WTC11 (cell line): ENCODE data around the gene FBXL12. TPM values are rescaled to one million over a fixed set of nuclear protein-coding genes. Genes with fewer than 3 reads are reported as not detected.
"Not testable (repeated sequence)": the region's sequence is repeated elsewhere in the genome, so short reads cannot be mapped to it uniquely, and the experiment has no call there.

Experiments used
- ATAC-seq: fragments of 200-7000 bp; cut with Tn5 transposase; 2 replicates; pipeline ENCODE4 v1.10.0; 2021; ENCODE audit warnings: mild to moderate bottlenecking, moderate library complexity
- CTCF ChIA-PET: fragments of 300-600 bp; sonication (Branson Sonifier 250); formaldehyde crosslinking; loops from one replicate; lab custom pipeline; 2021; ENCODE audit warnings: antibody characterized with exemption; lab: Charles Lee
- POLR2A ChIA-PET: fragments of 350-600 bp; sonication (Branson Sonifier 250); formaldehyde crosslinking; loops from one replicate; lab custom pipeline; 2021; ENCODE audit warnings: antibody characterized with exemption; lab: Charles Lee
- DNase-seq: peaks from one replicate; pipeline ENCODE4 v3.0.0; 2021; ENCODE audit warnings: low spot score
- H3K27ac Mint-ChIP-seq: 2 replicates; pipeline ENCODE4 v1.8.0; 2021; ENCODE audit warnings: mixed read lengths
- H3K27me3 Mint-ChIP-seq: 2 replicates; pipeline ENCODE4 v1.8.0; 2021; ENCODE audit warnings: low read depth, mild to moderate bottlenecking, moderate library complexity, mixed read lengths
- H3K36me3 Mint-ChIP-seq: 2 replicates; pipeline ENCODE4 v1.8.0; 2021; ENCODE audit warnings: mixed read lengths
- H3K4me1 Mint-ChIP-seq: 2 replicates; pipeline ENCODE4 v1.8.0; 2022; ENCODE audit warnings: mixed read lengths
- H3K4me3 Mint-ChIP-seq: 2 replicates; pipeline ENCODE4 v1.8.0; 2021; ENCODE audit warnings: mild to moderate bottlenecking, moderate library complexity, mixed read lengths
- H3K9me3 Mint-ChIP-seq: 2 replicates; pipeline ENCODE4 v1.8.0; 2021; ENCODE audit warnings: mixed read lengths
- ATF2 ChIP-seq: sonication (generic); formaldehyde crosslinking; IDR thresholded peaks from 2 replicates; pipeline ENCODE4 v1.8.1; 2022; ENCODE audit warnings: low read depth, missing genetic modification reagents, borderline replicate concordance
- ELF4 ChIP-seq: sonication (generic); formaldehyde crosslinking; IDR thresholded peaks from 2 replicates; pipeline ENCODE4 v1.8.1; 2022; ENCODE audit warnings: low read depth, mild to moderate bottlenecking, moderate library complexity, missing genetic modification reagents
- FOXP1 ChIP-seq: sonication (generic); formaldehyde crosslinking; IDR thresholded peaks from 2 replicates; pipeline ENCODE4 v1.8.0; 2022; ENCODE audit warnings: missing genetic modification reagents, mild to moderate bottlenecking, moderate library complexity, borderline replicate concordance
- FOXP4 ChIP-seq: sonication (generic); formaldehyde crosslinking; IDR thresholded peaks from 2 replicates; pipeline ENCODE4 v1.8.0; 2022; ENCODE audit warnings: mild to moderate bottlenecking, missing genetic modification reagents
- GTF2I ChIP-seq: fragments of 250-450 bp; sonication (Bioruptor Pico); conservative IDR thresholded peaks from 2 replicates; pipeline ENCODE4 v1.4.0; 2021; ENCODE audit warnings: mild to moderate bottlenecking
- MLX ChIP-seq: sonication (generic); formaldehyde crosslinking; IDR thresholded peaks from 2 replicates; pipeline ENCODE4 v1.8.1; 2023; ENCODE audit warnings: mild to moderate bottlenecking, missing genetic modification reagents, moderate library complexity
- MYBL2 ChIP-seq: sonication (generic); formaldehyde crosslinking; IDR thresholded peaks from 2 replicates; pipeline ENCODE4 v1.8.1; 2023; ENCODE audit warnings: mild to moderate bottlenecking, moderate library complexity, missing genetic modification reagents
- NFATC4 ChIP-seq: fragments of 250-450 bp; sonication (Bioruptor Pico); IDR thresholded peaks from 2 replicates; pipeline ENCODE4 v1.9.0; 2021; ENCODE audit warnings: mild to moderate bottlenecking
- NR1H2 ChIP-seq: sonication (generic); formaldehyde crosslinking; IDR thresholded peaks from 2 replicates; pipeline ENCODE4 v1.9.0; 2021; ENCODE audit warnings: mild to moderate bottlenecking, moderate library complexity, missing genetic modification reagents
- NR2C2 ChIP-seq: sonication (generic); formaldehyde crosslinking; IDR thresholded peaks from 2 replicates; pipeline ENCODE4 v1.8.0; 2022; ENCODE audit warnings: mild to moderate bottlenecking, missing genetic modification reagents
- PRRX2 ChIP-seq: fragments of 250-450 bp; sonication (Bioruptor Pico); IDR thresholded peaks from 2 replicates; pipeline ENCODE4 v1.8.0; 2021; ENCODE audit warnings: mild to moderate bottlenecking
- SMAD3 ChIP-seq: sonication (generic); formaldehyde crosslinking; IDR thresholded peaks from 2 replicates; pipeline ENCODE4 v1.8.0; 2022; ENCODE audit warnings: missing genetic modification reagents, mild to moderate bottlenecking, borderline replicate concordance
- TCF7 ChIP-seq: sonication (generic); formaldehyde crosslinking; IDR thresholded peaks from 2 replicates; pipeline ENCODE4 v1.8.0; 2022; ENCODE audit warnings: mild to moderate bottlenecking, low read depth, missing genetic modification reagents, moderate library complexity
- ZNF219 ChIP-seq: sonication (generic); formaldehyde crosslinking; IDR thresholded peaks from 2 replicates; pipeline ENCODE4 v1.8.0; 2023; ENCODE audit warnings: missing genetic modification reagents, mild to moderate bottlenecking, borderline replicate concordance
- ZNF396 ChIP-seq: fragments of 250-450 bp; sonication (Bioruptor Pico); IDR thresholded peaks from 2 replicates; pipeline ENCODE4 v1.8.0; 2021; ENCODE audit warnings: mild to moderate bottlenecking, moderate library complexity, borderline replicate concordance
- ZSCAN18 ChIP-seq: fragments of 250-450 bp; sonication (Bioruptor Pico); IDR thresholded peaks from 2 replicates; pipeline ENCODE4 v2.1.2; 2022; ENCODE audit warnings: mild to moderate bottlenecking, moderate library complexity
- total RNA-seq: library from RNA; stranded (reverse); gene quantifications from 3 replicates; pipeline ENCODE4 v1.2.3, GENCODE V29; 2021

The FBXL12 gene
- total RNA-seq, 1 experiment from 2014 or later: 37.6 TPM

- peak; percentile 46; the same call in 1 of the 2 replicates for TF ChIP-seq FOXP4 (CRISPR knock-in tag)
Observed at GRCh38 chr19:9847087-9847671, 28.3 kb upstream of the FBXL12 start (continued).

- H3K4me1 Mint-ChIP-seq, H3K9me3 Mint-ChIP-seq, H3K27ac Mint-ChIP-seq, H3K4me3 Mint-ChIP-seq, DNase-seq, H3K27me3 Mint-ChIP-seq, CTCF ChIA-PET, ATAC-seq, POLR2A ChIA-PET: not testable (repeated sequence)
- H3K36me3 Mint-ChIP-seq: peaks cover 45% of the 10 kb centered on the region
Observed at GRCh38 chr19:9843626-9844273, 24.9 kb upstream of the FBXL12 start.

GRCh38 chr19:9842834-9843625 is 24.2 kb upstream of the FBXL12 start:
- Mint-ChIP-seq H3K4me1 (no peaks in the 10 kb centered on the region), H3K4me3 (no peak overlapping the region), H3K36me3 (peaks cover 47% of the 10 kb centered on the region), H3K27me3 (no peaks in the 10 kb centered on the region; the same call in 1 of the 2 replicates), H3K9me3 (no peaks in the 10 kb centered on the region), H3K27ac (no peak overlapping the region)
- POLR2A ChIA-PET: no interaction called here
- ATAC-seq: no peak
- CTCF ChIA-PET: no interaction called here
- TF ChIP-seq NFATC4 (CRISPR knock-in tag) (no peak), ATF2 (CRISPR knock-in tag) (no peak), ELF4 (CRISPR knock-in tag) (no peak), MYBL2 (CRISPR knock-in tag) (no peak), TCF7 (no peak), PRRX2 (no peak), MLX (CRISPR knock-in tag) (no peak)
- no peak for DNase-seq

GRCh38 chr19:9839415-9839814 is 20.5 kb upstream of the FBXL12 start:
- POLR2A ChIA-PET: interaction anchor here (1.1 kb wide), 1 partner anchor 11 kb away, joined by 3 read pairs; no protein-coding TSS in a partner anchor
- peaks cover 44% of the 10 kb centered on the region for H3K36me3 Mint-ChIP-seq
- no peak overlapping the region for H3K4me3 Mint-ChIP-seq
- no peaks in the 10 kb centered on the region; the same call in 1 of the 2 replicates for H3K27me3 Mint-ChIP-seq
- no peak for DNase-seq
- no peak for ATAC-seq
- H3K27ac Mint-ChIP-seq: no peak overlapping the region
- H3K9me3 Mint-ChIP-seq: no peaks in the 10 kb centered on the region
- peaks cover 11% of the 10 kb centered on the region for H3K4me1 Mint-ChIP-seq
- CTCF ChIA-PET: interaction anchor here (0.6 to 1.1 kb wide), 2 partner anchors 161 to 218 kb away, joined by 3 to 4 read pairs; no protein-coding TSS in a partner anchor
- TF ChIP-seq NR1H2 (CRISPR knock-in tag) (no peak), ZNF219 (CRISPR knock-in tag) (no peak), NR2C2 (CRISPR knock-in tag) (no peak), SMAD3 (no peak), FOXP1 (no peak), ZSCAN18 (no peak), ZNF396 (CRISPR knock-in tag) (no peak), MLX (CRISPR knock-in tag) (no peak), GTF2I (CRISPR knock-in tag) (no peak)
